Stimulated activated CD8-positive, alpha-beta memory T cell treated with anti-CD3 and anti-CD28 coated beads, Interleukin-15, amount 100 ng/mL, for 1 hour (primary cell): ENCODE data around the gene PLD3.
"Not testable (repeated sequence)": the region's sequence is repeated elsewhere in the genome, so short reads cannot be mapped to it uniquely, and the experiment has no call there.

ENCODE experiments used
- DNase-seq: peaks from one replicate; pipeline ENCODE4 v3.0.0-alpha.2; 2020; ENCODE audit warnings: low read depth

PLD3 gene

DNA sequence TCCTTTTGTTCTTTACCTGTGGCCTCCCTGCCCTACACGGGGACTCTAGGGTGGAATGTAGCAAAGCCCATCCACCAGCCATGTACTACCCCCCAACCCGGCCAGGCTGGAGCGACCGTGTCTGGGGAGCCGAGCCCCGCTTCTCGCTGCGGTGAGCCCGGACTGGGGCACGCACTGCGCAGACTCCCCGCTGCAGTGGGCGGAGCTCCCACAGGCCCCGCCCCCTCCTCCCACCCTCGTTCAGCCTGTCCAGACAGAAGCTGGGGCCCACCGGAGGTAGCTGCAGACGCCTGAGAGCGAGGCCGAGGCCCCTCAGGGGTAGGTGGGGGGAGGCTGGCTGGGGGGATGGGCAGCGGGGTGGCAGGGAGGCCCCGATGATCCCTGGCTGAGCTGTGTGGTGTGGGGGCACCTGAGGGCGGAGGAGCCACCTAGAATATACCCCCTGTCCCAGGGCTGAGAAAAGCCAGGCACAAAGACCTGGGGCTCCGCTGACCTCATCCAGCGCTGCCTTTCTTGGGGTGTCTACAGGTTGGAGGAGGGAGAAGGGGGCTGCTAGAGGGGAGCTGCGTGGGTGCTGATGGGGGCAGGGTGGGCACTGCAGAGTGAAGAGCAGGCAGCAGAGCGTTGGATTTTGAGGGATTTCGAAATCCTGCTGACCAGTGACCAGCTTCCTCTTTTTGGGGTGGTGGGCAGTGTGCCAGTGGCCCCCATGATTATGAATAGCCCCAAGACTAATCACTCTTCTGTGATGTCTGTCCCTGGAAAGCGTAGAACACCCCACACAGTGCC, 17.3 kb downstream of the PLD3 start:
- DNase-seq: no peak

- no peak for DNase-seq
Observed at GRCh38 chr19:40366697-40367561, 18.4 kb downstream of the PLD3 start.

DNA sequence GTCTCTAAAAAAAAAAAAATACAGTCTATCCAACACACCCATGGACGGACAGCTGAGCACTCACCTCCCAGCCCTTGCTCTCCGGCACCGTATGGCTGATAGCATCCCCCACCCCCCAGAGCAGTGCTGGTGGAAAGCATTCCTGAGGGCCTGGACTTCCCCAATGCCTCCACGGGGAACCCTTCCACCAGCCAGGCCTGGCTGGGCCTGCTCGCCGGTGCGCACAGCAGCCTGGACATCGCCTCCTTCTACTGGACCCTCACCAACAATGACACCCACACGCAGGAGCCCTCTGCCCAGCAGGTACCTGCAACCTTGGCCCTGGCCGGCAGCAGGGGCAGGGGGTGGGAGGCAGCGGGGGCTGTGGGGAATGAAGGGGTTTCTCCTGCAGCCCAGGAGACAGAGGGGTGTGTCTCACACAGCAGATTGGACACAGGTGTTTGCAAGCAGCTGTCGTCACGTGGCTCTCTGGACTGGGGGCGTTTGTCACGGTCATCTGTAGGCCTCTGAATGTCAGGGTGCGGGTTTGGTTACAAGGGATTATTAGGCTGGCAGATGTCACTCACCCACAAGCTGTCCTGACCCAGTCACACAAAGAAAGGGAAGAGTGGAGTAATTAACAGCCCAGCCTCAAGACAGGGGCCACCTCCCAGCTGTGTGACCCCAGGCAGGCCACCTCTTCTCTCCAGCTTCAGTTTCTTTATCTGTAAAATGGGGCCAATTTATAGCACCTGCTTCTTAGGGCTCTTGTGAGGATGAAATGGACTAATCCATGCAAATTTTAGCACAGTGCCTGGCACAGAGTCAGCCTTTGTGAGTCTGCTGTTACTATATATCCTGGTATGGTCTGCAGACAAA, 19.3 kb downstream of the PLD3 start:
- no peak for DNase-seq

GRCh38 chr19:40369797-40370196, 21.3 kb downstream of the PLD3 start:
- no peak for DNase-seq

DNA sequence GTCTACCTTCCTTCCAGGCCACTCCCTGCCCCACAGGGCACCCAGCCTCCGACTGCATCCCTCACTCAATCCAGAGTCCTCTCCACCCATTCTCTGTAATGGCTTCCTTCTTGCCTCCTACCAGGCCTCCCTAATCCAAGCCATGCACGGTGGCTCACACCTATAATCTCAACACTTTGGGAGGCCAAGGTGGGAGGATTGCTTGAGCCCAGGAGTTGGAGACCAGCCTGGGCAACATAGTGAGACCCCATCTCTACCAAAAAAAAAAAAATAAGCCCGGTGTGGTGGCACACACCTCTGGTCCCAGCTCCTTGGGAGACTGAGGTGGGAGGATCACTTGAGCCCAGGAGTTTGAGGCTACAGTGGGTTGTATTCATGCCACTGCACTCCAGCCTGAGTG, 21.8 kb downstream of the PLD3 start:
- DNase-seq: not testable (repeated sequence)

DNA sequence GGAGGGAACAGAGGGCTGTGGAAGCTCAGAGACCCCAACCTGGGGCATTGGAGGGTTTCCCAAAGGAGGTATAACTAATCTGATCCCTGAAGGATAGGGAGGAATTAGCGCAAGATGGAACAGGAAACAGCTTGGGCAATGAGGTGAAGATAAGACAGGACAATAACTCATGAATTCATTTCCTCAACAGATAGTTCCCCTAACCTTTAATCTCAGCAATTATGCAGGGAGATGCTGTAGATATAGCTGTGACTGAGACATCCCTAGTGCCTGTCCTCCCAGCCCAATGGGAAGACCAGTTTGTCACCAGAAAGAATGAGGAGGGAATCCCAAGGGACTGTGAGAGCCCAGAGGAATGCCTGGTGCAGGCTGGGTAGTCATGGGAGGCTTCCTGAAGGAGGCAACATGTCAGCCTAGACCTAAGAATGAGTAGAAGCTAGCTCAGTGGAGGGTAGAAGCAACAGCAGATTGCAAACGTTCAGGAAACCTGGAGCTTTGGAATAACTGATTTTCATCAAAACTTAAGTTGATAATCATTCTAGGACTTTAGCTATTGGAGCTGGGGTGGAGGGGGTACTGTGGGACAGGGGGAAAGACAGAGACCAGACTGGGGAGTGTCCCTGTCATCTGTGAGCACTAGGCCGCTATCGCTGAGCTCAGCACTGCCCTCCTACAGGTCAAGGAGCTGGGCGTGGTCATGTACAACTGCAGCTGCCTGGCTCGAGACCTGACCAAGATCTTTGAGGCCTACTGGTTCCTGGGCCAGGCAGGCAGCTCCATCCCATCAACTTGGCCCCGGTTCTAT, 22.7 kb downstream of the PLD3 start:
- DNase-seq: no peak

- no peak for DNase-seq
Observed at GRCh38 chr19:40371802-40372122, 23.3 kb downstream of the PLD3 start.

DNA sequence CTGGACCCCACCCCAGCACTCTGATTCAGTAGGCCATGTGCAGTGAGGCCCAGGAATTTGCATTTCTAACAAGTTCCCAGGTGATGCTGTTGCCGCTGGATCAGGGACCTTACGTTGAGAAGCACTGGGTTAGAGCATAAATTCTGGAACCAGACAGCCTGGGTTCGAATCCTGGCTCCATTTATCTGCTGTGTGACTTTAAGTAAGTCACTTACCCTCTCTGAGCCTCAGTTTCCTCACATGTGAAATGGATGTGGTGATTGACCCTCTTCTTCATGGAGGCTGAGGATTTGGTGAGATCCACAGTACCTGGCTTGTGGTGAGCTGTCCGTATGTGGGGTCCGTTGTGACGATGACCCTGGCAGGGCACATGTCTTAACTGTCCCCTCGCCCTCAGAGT, 25.6 kb downstream of the PLD3 start:
- no peak for DNase-seq

DNA sequence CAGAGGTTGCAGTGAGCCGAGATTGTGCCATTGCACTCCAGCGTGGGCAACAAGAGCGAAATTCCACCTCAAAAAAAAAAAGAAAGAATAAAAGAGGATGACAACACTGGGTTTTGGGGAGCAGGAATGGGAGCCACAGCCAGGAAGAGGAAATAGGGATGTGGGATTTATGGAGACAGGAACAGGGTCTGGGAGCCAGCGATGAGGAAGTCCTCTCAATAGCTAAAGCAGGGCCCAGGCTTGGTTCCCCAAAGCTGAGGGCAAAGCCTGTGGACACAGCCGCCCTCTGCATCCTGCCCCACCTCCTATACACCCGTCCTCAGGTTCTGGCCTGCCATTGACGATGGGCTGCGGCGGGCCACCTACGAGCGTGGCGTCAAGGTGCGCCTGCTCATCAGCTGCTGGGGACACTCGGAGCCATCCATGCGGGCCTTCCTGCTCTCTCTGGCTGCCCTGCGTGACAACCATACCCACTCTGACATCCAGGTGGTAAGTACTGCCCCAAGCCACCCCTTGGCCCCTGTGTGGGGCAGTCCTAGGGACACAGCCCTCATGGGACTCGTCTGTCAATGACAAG, 27.9 kb downstream of the PLD3 start:
- DNase-seq: no peak

GRCh38 chr19:40377876-40378385, 29.4 kb downstream of the PLD3 start:
- no peak for DNase-seq

GRCh38 chr19:40378509-40378908, 30.0 kb downstream of the PLD3 start:
- no peak for DNase-seq

GRCh38 chr19:40379446-40380198, 31.1 kb downstream of the PLD3 start:
- no peak for DNase-seq

GRCh38 chr19:40380199-40381037, 31.9 kb downstream of the PLD3 start:
- no peak for DNase-seq

- DNase-seq: no peak
Observed at GRCh38 chr19:40381321-40381720, 32.8 kb downstream of the PLD3 start.

GRCh38 chr19:40383668-40384248, 35.3 kb downstream of the PLD3 start:
- DNase-seq: no peak

GRCh38 chr19:40387155-40387554, 38.7 kb downstream of the PLD3 start:
- no peak for DNase-seq

DNA sequence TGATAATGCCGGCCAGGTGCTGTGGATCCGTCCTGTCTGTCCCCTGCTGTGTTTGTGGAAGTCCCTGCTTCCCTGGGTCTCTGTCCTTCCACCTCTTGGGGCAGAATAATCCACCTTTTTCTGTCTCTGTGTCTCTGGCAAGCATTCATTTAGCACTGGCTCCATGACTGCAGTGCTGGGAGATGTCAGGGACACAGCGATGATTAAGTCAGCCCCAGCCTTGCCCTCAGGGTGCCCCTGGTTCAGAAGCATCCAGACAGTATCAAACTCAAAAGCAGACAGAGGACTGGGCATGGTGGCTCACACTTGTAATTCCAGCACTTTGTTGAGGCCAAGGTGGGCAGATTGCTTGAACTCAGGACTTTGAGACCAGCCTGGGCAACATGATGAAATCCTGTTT, 40.0 kb downstream of the PLD3 start:
- no peak for DNase-seq

DNA sequence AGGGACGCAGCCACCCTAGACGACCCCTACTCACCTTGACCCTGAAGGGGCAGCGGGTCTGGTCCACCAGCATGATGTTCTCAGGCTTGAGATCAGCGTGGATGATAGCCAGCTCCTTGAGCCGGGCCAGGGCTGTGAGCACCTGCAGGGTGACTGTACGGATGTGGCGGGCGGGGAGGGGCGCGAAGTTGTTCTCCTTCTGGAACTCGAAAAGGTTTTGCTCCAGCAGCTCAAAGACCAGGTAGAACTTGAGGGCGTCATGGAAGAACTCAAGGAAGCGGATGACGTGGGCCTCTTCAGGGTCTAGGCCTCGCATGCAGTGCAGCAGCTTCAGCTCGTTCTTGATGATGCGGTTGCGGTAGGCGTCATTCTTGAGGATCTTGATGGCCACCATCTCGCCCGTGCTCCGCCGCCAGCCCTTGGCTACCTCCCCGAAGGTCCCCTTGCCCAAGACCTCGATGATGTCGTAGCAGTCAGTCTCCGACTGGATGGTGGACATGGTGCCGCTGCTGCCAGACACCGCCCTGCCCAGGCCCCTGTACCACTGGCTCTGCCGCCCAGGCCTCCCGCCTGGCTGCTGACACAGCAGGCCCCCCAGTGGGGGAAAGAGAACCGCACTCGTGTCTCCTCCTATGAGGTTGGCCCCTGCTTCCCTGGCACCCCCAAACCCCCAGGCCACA, 41.0 kb downstream of the PLD3 start:
- DNase-seq: no peak
